ENCODE data around the gene KCNMA1. TPM values are rescaled to one million over a fixed set of nuclear protein-coding genes. Genes with fewer than 3 reads are reported as not detected.

Gene KCNMA1
- total RNA-seq, 4 donors from 2014 or later, result 68.4 to 170 (median 119) TPM

GRCh38 chr10:77583527-77583926, 54.1 kb downstream of the KCNMA1 start:
- peaks cover 6 to 26% (median 18%) of the 10 kb centered on the region in 4 donors for H3K4me1 ChIP-seq
- H3K4me3 ChIP-seq, result no peak overlapping the region
- TF ChIP-seq POLR2AphosphoS5 (IDR thresholded peaks at IDR 0.05), result no peak
- TF ChIP-seq POLR2A (IDR thresholded peaks at IDR 0.05), result no peak
- no peak for TF ChIP-seq CTCF (IDR thresholded peaks at IDR 0.05)
- no peak for TF ChIP-seq EP300 (IDR thresholded peaks at IDR 0.05; ENCODE audit: low read depth)
- no peaks in the 10 kb centered on the region for H3K27me3 ChIP-seq
- H3K36me3 ChIP-seq, result no peaks in the 10 kb centered on the region
- H3K9me3 ChIP-seq, result no peaks in the 10 kb centered on the region
- no peak for DNase-seq
- intact Hi-C loops (cut with DNase I; ENCODE audit: low total_unique reads) (no loop called here), in situ Hi-C loops (cut with MboI; ENCODE audit: low pct_ligation_motif_present in 1 of 4, low pct_unique_long_range_greater_than_20kb in 1 of 4, low sequenced_read_pairs in 3 of 4) (no loop called here)
- no peak overlapping the region for H3K27ac ChIP-seq

GRCh38 chr10:77582710-77583115, 54.9 kb downstream of the KCNMA1 start:
- Histone ChIP-seq H3K4me1 (peaks cover 0 to 21% (median 12%) of the 10 kb centered on the region in 4 donors), H3K27ac (no peak overlapping the region), H3K36me3 (no peaks in the 10 kb centered on the region), H3K9me3 (no peaks in the 10 kb centered on the region), H3K4me3 (no peak overlapping the region), H3K27me3 (no peaks in the 10 kb centered on the region)
- DNase-seq, result no peak
- intact Hi-C loops (cut with DNase I; ENCODE audit: low total_unique reads), result no loop called here
- WGBS, 2 donors (ENCODE audit: low coverage in 1 of 2), result 96 to 100% methylated on average over 2 to 4 of the region's 4 CpGs
- in situ Hi-C loops (cut with MboI; ENCODE audit: low pct_ligation_motif_present in 1 of 4, low pct_unique_long_range_greater_than_20kb in 1 of 4, low sequenced_read_pairs in 3 of 4), result no loop called here
- TF ChIP-seq POLR2AphosphoS5 (IDR thresholded peaks at IDR 0.05) (no peak), EP300 (IDR thresholded peaks at IDR 0.05; ENCODE audit: low read depth) (no peak), POLR2A (IDR thresholded peaks at IDR 0.05) (no peak), CTCF (IDR thresholded peaks at IDR 0.05) (no peak)

- WGBS, 2 donors (ENCODE audit: low coverage in 1 of 2), result 90% methylated on average over 4 of the region's 4 CpGs; no CpG with 5 or more reads in 1 of the 2 donors
- intact Hi-C loops (cut with DNase I; ENCODE audit: low total_unique reads), result no loop called here
- Histone ChIP-seq H3K36me3 (no peaks in the 10 kb centered on the region), H3K27me3 (no peaks in the 10 kb centered on the region), H3K27ac (no peak overlapping the region), H3K4me1 (peaks cover 0 to 13% (median 3%) of the 10 kb centered on the region in 4 donors), H3K4me3 (no peak overlapping the region), H3K9me3 (no peaks in the 10 kb centered on the region)
- TF ChIP-seq POLR2AphosphoS5 (IDR thresholded peaks at IDR 0.05) (no peak), POLR2A (IDR thresholded peaks at IDR 0.05) (no peak), CTCF (IDR thresholded peaks at IDR 0.05) (no peak), EP300 (IDR thresholded peaks at IDR 0.05; ENCODE audit: low read depth) (no peak)
- no peak for DNase-seq
- in situ Hi-C loops (cut with MboI; ENCODE audit: low pct_ligation_motif_present in 1 of 4, low pct_unique_long_range_greater_than_20kb in 1 of 4, low sequenced_read_pairs in 3 of 4), result no loop called here
These were observed 55.9 kb downstream of the KCNMA1 start for GRCh38 chr10:77581738-77582137.

- 42 to 82% methylated on average over 2 of the region's 2 CpGs for WGBS, 2 donors (ENCODE audit: low coverage in 1 of 2)
- Histone ChIP-seq H3K9me3 (no peaks in the 10 kb centered on the region), H3K36me3 (no peaks in the 10 kb centered on the region), H3K27ac (no peak overlapping the region), H3K27me3 (no peaks in the 10 kb centered on the region), H3K4me1 (peaks cover 0 to 7% (median 2%) of the 10 kb centered on the region in 4 donors), H3K4me3 (no peak overlapping the region)
- in situ Hi-C loops (cut with MboI; ENCODE audit: low pct_ligation_motif_present in 1 of 4, low pct_unique_long_range_greater_than_20kb in 1 of 4, low sequenced_read_pairs in 3 of 4) (no loop called here), intact Hi-C loops (cut with DNase I; ENCODE audit: low total_unique reads) (no loop called here)
- TF ChIP-seq POLR2A (IDR thresholded peaks at IDR 0.05) (no peak), POLR2AphosphoS5 (IDR thresholded peaks at IDR 0.05) (no peak), CTCF (IDR thresholded peaks at IDR 0.05) (no peak), EP300 (IDR thresholded peaks at IDR 0.05; ENCODE audit: low read depth) (no peak)
- DNase-seq, result no peak
These were observed 57.1 kb downstream of the KCNMA1 start for GRCh38 chr10:77580482-77580881.
